ENCODE data around the gene MLLT11.

The MLLT11 gene

GRCh38 chr1:151060007-151060656 is at the start of gene MLLT11:
Gene MLLT11, plus strand, starts transcription at chr1:151060397. Its CDS starts 6,828 bp downstream, at chr1:151067225.
- peak in 2 of 6 experiments; percentile 12 to 29 for DNase-seq

GRCh38 chr1:151011154-151011850 is 48.9 kb upstream of the MLLT11 start:
- no peak for DNase-seq

- DNase-seq, result no peak
These were observed 47.3 kb upstream of the MLLT11 start for GRCh38 chr1:151012684-151013471.

GRCh38 chr1:151013518-151013917 is 46.7 kb upstream of the MLLT11 start:
- DNase-seq, result no peak

GRCh38 chr1:151024540-151025146 is 35.6 kb upstream of the MLLT11 start:
- DNase-seq, result peak; percentile 69 to 89 (median 80)

GRCh38 chr1:151026460-151026859 is 33.7 kb upstream of the MLLT11 start:
- DNase-seq, result no peak

GRCh38 chr1:151032164-151032563 is 28.0 kb upstream of the MLLT11 start:
- no peak for DNase-seq

GRCh38 chr1:151035167-151035566 is 25.0 kb upstream of the MLLT11 start:
- no peak for DNase-seq

GRCh38 chr1:151036356-151036755 is 23.8 kb upstream of the MLLT11 start, which contains the start of gene BNIPL:
Gene BNIPL, plus strand, starts transcription at chr1:151036586. Its CDS starts 140 bp downstream, at chr1:151036726.
- DNase-seq, result no peak

- no peak for DNase-seq
These were observed 23.2 kb upstream of the MLLT11 start for GRCh38 chr1:151037032-151037431.

GRCh38 chr1:151039521-151039920 is 20.7 kb upstream of the MLLT11 start:
- DNase-seq, result no peak

GRCh38 chr1:151043163-151043562 is 17.0 kb upstream of the MLLT11 start:
- no peak for DNase-seq

GRCh38 chr1:151047591-151047924 is 12.6 kb upstream of the MLLT11 start, which contains the start of gene C1orf56:
Gene C1orf56, plus strand, starts transcription at chr1:151047751. Its CDS starts 97 bp downstream, at chr1:151047848.
- peak; percentile 33 to 58 (median 41) for DNase-seq

GRCh38 chr1:151047925-151048644 is 12.1 kb upstream of the MLLT11 start:
- DNase-seq, result peak; percentile 25 to 75 (median 43)

- peak in 1 of 6 experiments; percentile 27 for DNase-seq
These were observed 11.6 kb upstream of the MLLT11 start for GRCh38 chr1:151048645-151049032.

- peak in 2 of 6 experiments; percentile 6 to 37 for DNase-seq
These were observed 10.7 kb upstream of the MLLT11 start for GRCh38 chr1:151049458-151049857.

- no peak for DNase-seq
These were observed 10.0 kb upstream of the MLLT11 start for GRCh38 chr1:151050051-151050688.

GRCh38 chr1:151051356-151052009 is 8.7 kb upstream of the MLLT11 start:
- no peak for DNase-seq

GRCh38 chr1:151054971-151055547 is 5.1 kb upstream of the MLLT11 start:
- no peak for DNase-seq

GRCh38 chr1:151055581-151055980 is 4.6 kb upstream of the MLLT11 start:
- no peak for DNase-seq

- DNase-seq, result peak in 4 of 6 experiments; percentile 4 to 67 (median 64)
These were observed 4.0 kb upstream of the MLLT11 start for GRCh38 chr1:151056149-151056548.

All from stimulated activated naive CD4-positive, alpha-beta T cell (primary cell).